Airway epithelial cell (primary cell): ENCODE results near the gene ACTL6B. TPM values are rescaled to one million over a fixed set of nuclear protein-coding genes. Genes with fewer than 3 reads are reported as not detected.

Experiments used
- total RNA-seq: library from RNA; depleted of rRNA; stranded (reverse); fragments of >200 nt; gene quantifications from 2 replicates; pipeline ENCODE4 v1.2.3, GENCODE V29; 2015

The ACTL6B gene
- not detected in 2 replicates for total RNA-seq

DNA sequence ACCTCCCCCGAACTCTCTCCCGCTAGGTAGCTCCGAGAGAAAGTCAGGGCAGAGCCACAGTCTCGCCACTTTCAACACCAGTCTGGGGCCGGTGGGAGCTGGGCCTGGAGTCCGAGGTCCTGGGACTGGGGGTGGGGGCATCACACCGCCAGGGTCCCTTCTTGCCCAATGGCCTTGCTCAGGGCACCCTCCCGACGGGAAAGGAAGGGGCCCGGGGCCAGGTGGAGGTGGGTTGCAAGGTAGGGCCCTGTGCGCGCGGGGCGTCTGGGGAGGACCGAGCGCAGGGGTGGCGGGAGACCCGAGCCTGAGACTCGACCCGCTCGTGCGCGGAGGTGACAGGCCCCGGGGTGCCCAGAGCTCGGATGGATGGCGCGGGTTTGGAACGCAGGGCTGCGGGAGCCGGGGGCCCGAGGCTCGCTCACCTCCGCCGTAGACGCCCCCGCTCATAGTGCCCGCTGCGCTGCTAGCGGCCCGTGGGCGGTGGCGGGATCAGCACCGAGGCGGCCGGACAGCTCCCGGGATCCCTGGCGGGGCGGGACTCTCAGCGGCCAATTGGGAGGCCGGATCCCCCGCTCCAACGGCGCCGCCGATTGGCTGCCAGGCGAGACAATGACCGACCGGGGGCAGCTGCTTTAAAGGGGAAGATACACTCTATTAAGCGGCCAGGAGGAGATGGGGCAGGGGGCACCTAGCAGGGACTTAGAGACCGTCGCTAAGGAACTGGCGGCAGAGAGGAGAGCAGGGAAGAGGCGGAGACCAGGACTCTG is at the start of gene ACTL6B:
TSS of gene ACTL6B (minus strand) at position 541 of the 767 bp plus-strand sequence. CDS start at position 447, 94 bp downstream.

DNA sequence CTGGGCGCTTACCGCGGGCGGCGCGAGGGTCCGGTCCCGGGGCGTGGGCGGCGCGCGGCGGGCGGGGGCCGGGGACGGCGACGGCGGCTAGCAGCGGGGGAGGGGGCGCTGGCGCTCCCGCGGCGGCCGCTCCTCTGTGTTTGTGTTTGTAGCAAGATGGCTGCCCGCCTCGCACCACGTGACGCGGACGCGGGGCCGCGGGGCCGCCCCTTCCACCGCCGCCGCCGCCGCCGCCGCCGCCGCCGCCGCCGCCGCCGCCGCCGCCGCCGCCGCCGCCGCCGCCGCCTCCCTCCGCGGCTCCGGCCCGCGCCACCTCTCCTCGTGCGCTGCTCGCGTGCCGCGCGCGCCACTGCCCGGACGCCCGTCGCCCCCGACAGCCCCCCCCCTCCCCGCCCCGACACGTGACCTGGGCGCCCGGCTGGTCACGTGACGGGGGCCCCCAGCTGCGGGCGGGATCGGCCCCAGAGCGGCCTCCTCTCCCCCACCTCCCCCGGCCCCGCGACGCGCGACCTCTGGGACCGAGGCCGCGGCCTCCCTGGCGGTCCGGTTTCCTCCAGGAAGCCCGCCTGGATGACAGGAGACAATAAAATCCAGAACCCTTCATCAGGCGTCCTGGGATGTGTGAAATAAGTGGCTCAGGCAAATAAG is 38.0 kb upstream of the ACTL6B start, which contains the start of gene GIGYF1:
TSS of gene GIGYF1 (minus strand) at position 153 of the 648 bp plus-strand sequence. CDS start 6,012 bp downstream, outside the sequence.

DNA sequence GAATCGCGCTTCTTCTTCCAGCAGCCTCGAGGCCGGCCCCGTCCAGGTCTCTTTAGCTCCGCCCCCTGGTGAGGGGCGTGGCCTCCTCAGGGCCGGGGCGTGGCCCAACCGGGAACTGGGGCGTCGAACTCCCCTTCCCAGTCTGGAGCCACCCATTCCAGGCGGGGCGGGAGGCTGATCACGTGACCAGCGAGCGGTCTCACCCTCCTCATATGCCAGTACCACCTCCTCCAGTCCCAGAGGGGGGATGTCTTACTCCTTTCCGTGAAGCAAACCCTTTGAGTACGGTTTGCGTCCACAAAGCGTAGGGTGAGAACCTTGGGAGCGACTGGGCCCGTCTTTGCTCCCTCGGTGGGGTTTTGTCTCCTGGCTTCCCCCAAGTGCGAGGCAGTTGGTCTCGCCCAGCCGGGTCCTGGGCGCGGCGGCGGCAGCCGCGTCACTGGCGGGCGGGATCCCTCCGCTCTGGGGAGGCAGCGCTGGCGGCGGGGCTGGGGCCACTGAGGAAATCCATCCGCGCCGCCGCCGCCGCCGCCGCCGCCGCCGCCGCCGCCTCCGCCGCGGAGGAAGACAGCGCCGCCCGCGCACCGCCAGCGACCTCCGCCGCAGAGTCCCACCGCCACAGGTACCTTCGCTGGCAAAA is 17.2 kb upstream of the ACTL6B start, which contains the start of gene GNB2:
TSS of gene GNB2 (plus strand) at position 439 of the 640 bp plus-strand sequence. CDS start 2,526 bp downstream, outside the sequence.

DNA sequence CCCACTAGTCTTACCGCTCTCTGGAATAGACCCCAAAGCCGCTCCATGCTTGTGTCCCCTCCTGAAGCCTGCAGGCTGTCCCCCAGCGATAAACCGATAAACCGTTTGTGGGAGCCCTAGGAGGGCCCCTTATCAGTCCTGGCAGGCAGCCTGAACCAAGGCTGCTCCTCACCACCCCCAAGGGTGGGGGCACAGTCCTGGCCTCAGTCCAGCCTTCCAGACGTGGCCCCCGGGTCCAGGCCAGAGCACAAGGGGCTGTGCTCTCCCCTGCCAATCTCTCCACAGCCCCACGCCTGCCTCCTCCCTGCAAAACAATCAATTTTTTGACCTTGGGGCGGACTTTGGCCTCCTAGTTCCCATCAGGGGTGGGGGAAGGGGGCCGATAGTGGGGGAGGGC is 14.8 kb downstream of the ACTL6B start, which contains the start of gene TFR2:
TSS of gene TFR2 (minus strand) at position 90 of the 397 bp plus-strand sequence. CDS start at position 47, 43 bp downstream.

DNA sequence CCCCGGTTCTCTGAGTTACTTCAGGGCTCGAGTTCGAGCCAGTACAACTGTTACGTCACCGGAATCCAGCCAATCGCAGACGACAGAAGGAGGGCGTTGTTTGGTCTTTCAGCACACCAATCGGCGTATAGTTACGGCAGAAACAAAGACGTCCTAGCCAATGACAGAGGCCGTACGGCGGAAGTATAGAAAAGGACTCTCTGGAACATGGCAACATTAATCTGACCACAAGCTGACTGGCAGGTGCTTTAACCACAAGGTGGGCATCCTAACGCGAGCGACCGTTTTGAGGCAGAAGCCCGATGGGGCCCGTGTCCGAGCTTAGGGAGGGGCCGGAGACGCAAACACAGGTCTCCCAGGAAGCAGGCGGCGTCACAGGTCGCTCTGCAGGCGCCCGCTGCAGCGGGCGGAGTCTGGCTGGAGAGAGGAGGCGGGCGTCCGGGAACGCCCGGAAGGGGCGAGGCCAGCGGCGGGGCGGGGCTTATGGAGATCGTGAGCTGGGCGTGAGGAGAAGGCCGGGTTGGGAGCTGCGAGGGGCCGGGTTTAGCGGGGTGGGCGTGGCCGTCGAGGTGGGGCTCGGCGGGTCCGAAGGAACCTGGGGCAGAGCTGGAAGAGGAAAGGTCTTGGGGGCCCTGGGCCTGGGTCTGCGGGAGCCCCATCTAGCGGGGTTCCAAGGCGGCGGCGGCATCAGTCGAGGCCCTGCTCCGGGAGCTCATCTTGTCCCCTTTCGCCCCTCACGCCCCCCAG is 44.1 kb downstream of the ACTL6B start, which contains the start of gene MOSPD3:
TSS of gene MOSPD3 (plus strand) at position 558 of the 747 bp plus-strand sequence. CDS start 252 bp downstream, outside the sequence.

Other genes with a start within 250 kb of the ACTL6B start
- 2.5 and 6.3 TPM in 2 replicates for gene ZCWPW1, start 227.7 kb downstream of the ACTL6B start, total RNA-seq
- gene MEPCE, start 226.6 kb downstream of the ACTL6B start, total RNA-seq = 15.7 and 21.0 TPM in 2 replicates
- gene PPP1R35, start 220.0 kb downstream of the ACTL6B start, total RNA-seq = 35.0 and 37.2 TPM in 2 replicates
- gene SPACDR, start 192.2 kb downstream of the ACTL6B start, total RNA-seq = 0.14 TPM in 1 of 2 replicates, not detected in the other
- 32.3 and 45.8 TPM in 2 replicates for gene TSC22D4, start 177.2 kb downstream of the ACTL6B start, total RNA-seq
- gene NYAP1, start 172.5 kb downstream of the ACTL6B start, total RNA-seq = 0.65 and 2.1 TPM in 2 replicates
- 11.7 and 13.3 TPM in 2 replicates for gene AGFG2, start 117.2 kb downstream of the ACTL6B start, total RNA-seq
- 0.35 TPM in 1 of 2 replicates, not detected in the other for gene SAP25, start 82.5 kb downstream of the ACTL6B start, total RNA-seq
- gene LRCH4, start 70.3 kb downstream of the ACTL6B start, total RNA-seq = 23.6 and 41.6 TPM in 2 replicates
- 0.21 and 0.28 TPM in 2 replicates for gene FBXO24, start 70.1 kb downstream of the ACTL6B start, total RNA-seq
- gene PCOLCE, start 54.1 kb downstream of the ACTL6B start, total RNA-seq = 4.6 and 7.0 TPM in 2 replicates
- 17.2 and 21.1 TPM in 2 replicates for gene MOSPD3, start 43.9 kb downstream of the ACTL6B start, total RNA-seq
- 0.05 and 0.71 TPM in 2 replicates for gene TFR2, start 14.9 kb downstream of the ACTL6B start, total RNA-seq
- gene GNB2, start 17.3 kb upstream of the ACTL6B start, total RNA-seq = 255 and 264 TPM in 2 replicates
- gene GIGYF1, start 37.8 kb upstream of the ACTL6B start, total RNA-seq = 7.4 and 9.7 TPM in 2 replicates
- 39.9 and 54.2 TPM in 2 replicates for gene POP7, start 49.7 kb upstream of the ACTL6B start, total RNA-seq
- gene EPO, start 64.0 kb upstream of the ACTL6B start, total RNA-seq = not detected in 2 replicates
- not detected in 2 replicates for gene ZAN, start 77.1 kb upstream of the ACTL6B start, total RNA-seq
- gene EPHB4, start 171.1 kb upstream of the ACTL6B start, total RNA-seq = 74.9 and 101 TPM in 2 replicates
- 12.2 and 20.5 TPM in 2 replicates for gene SLC12A9, start 196.3 kb upstream of the ACTL6B start, total RNA-seq
- gene TRIP6, start 210.9 kb upstream of the ACTL6B start, total RNA-seq = 166 and 169 TPM in 2 replicates
- gene SRRT, start 218.7 kb upstream of the ACTL6B start, total RNA-seq = 66.3 and 73.5 TPM in 2 replicates
- 3.0 and 3.5 TPM in 2 replicates for gene UFSP1, start 233.3 kb upstream of the ACTL6B start, total RNA-seq
- not detected in 2 replicates for gene ACHE, start 239.4 kb upstream of the ACTL6B start, total RNA-seq